Measurements from ENCODE around the gene PTPMT1.
A peak's percentile ranks its signal among the peaks of the same experiment; 100 is the strongest.

DNA sequence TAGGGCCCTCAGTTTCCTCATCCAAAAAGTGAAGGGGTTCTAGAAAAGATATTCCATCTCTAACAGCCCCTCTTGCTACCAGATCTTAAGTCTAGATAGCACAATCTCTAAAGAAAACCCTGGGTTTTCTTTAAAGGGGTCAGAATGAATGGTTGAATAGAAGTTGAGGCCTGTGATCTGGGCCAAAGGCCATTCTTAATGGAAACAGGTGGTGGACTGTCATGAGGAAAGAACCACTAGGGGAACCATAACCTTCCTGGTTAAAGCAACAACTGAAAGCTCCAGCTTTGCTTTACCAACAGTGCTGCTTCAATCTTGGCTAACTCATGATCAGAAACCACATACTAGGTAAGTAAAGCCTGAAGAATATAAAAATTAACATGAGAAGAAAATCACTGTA lies 14.3 kb upstream of the PTPMT1 start:
- TF ChIP-seq CTCF (IDR thresholded peaks at IDR 0.05) (peak in 3 of 4 experiments; percentile 4 to 11 (median 9)), POLR2A (IDR thresholded peaks at IDR 0.05) (no peak), EP300 (IDR thresholded peaks at IDR 0.05) (no peak), POLR2AphosphoS5 (IDR thresholded peaks at IDR 0.05) (no peak)
